Spinal cord (tissue), 10 donors: ENCODE results near the gene WBP11. TPM values are rescaled to one million over a fixed set of nuclear protein-coding genes. Genes with fewer than 3 reads are reported as not detected.

Source experiments
- DNase-seq, 6 donors: peaks; one replicate each; pipeline versions ENCODE4 v3.0.0 to v3.0.0-alpha.2; 2013 to 2015; ENCODE audit warnings: low spot score in 6 of 6, low read depth in 4 of 6
- H3K27ac ChIP-seq: one replicate; pipeline ENCODE4 v1.5.1; 2013; ENCODE audit warnings: low read depth, low read length, control low read depth
- H3K27me3 ChIP-seq: one replicate; pipeline ENCODE4 v1.6.1; 2013; ENCODE audit warnings: low read length; ENCODE audit not compliant: control insufficient read depth, insufficient read depth
- H3K36me3 ChIP-seq: one replicate; pipeline ENCODE4 v1.6.1; 2013; ENCODE audit warnings: low read length; ENCODE audit not compliant: control insufficient read depth, insufficient read depth
- H3K4me1 ChIP-seq: one replicate; pipeline ENCODE4 v1.6.1; 2013; ENCODE audit warnings: low read length; ENCODE audit not compliant: control insufficient read depth, insufficient read depth
- H3K4me3 ChIP-seq: one replicate; pipeline ENCODE4 v1.5.1; 2013; ENCODE audit warnings: low read depth, low read length, control low read depth
- H3K9me3 ChIP-seq: one replicate; pipeline ENCODE4 v1.6.1; 2013; ENCODE audit warnings: low read length; ENCODE audit not compliant: control insufficient read depth, insufficient read depth
- WGBS: methylation state at CpG from one replicate; pipeline ENCODE4 v1.1.5; 2013; ENCODE audit warnings: missing lambda C conversion rate; ENCODE audit not compliant: insufficient coverage; 5-methylcytosine and 5-hydroxymethylcytosine counted together
- polyA plus RNA-seq, 2 donors: library from polyadenylated mRNA; unstranded; fragments of 120-200 nt; gene quantifications; one replicate each; pipeline ENCODE4 v1.2.1, GENCODE V29; 2013; ENCODE audit not compliant: insufficient read length in 2 of 2
- total RNA-seq, 2 donors: library from RNA; depleted of rRNA in 1 of 2; stranded (reverse); fragments of 120-200 nt in 1 of 2; fragments of >200 nt in 1 of 2; gene quantifications; one replicate each; pipeline versions ENCODE4 v1.2.3 to v1.2.4, GENCODE V29; 2013 to 2014
- donor health status: healthy.

The WBP11 gene
- total and polyA plus RNA-seq, 4 donors, result 19.3 to 86.2 (median 50.7) TPM

- H3K4me1 ChIP-seq, result no peaks in the 10 kb centered on the region
- no peak within 1 kb of the TSS for H3K4me3 ChIP-seq
- H3K9me3 ChIP-seq, result no peaks in the 10 kb centered on the region
- H3K27ac ChIP-seq, result no peak within 1 kb of the TSS
- DNase-seq, result no peak
- no peaks in the 10 kb centered on the region for H3K36me3 ChIP-seq
- 86% methylated on average over 7 of the region's 10 CpGs for WGBS
- H3K27me3 ChIP-seq, result no peaks in the 10 kb centered on the region
Observed at GRCh38 chr12:14843425-14843887, 40.2 kb upstream of the WBP11 start, which contains the start of gene ART4. Gene ART4 (minus strand): TSS chr12:14843526. CDS start chr12:14843113, 413 bp downstream.

- no peak for DNase-seq
- Histone ChIP-seq H3K36me3 (no peaks in the 10 kb centered on the region), H3K27ac (no peak overlapping the region), H3K27me3 (no peaks in the 10 kb centered on the region), H3K4me1 (no peaks in the 10 kb centered on the region), H3K4me3 (no peak overlapping the region), H3K9me3 (no peaks in the 10 kb centered on the region)
- WGBS, result no CpG with 5 or more reads among the region's 3 CpGs
Observed at GRCh38 chr12:14842315-14842714, 39.0 kb upstream of the WBP11 start.

- Histone ChIP-seq H3K9me3 (no peaks in the 10 kb centered on the region), H3K27me3 (no peaks in the 10 kb centered on the region), H3K4me1 (no peaks in the 10 kb centered on the region), H3K27ac (no peak overlapping the region), H3K36me3 (no peaks in the 10 kb centered on the region), H3K4me3 (no peak overlapping the region)
- 95% methylated on average over 2 of the region's 3 CpGs for whole genome bisulfite sequencing
- DNase-seq, result no peak
Observed at GRCh38 chr12:14841761-14842160, 38.5 kb upstream of the WBP11 start.

- WGBS, result 100% methylated on average over 1 of the region's 4 CpGs
- Histone ChIP-seq H3K27ac (no peak overlapping the region), H3K9me3 (no peaks in the 10 kb centered on the region), H3K36me3 (no peaks in the 10 kb centered on the region), H3K27me3 (no peaks in the 10 kb centered on the region), H3K4me1 (no peaks in the 10 kb centered on the region), H3K4me3 (no peak overlapping the region)
- DNase-seq, result no peak
Observed at GRCh38 chr12:14840616-14841015, 37.3 kb upstream of the WBP11 start.

- WGBS, result no CpG with 5 or more reads among the region's 1 CpG
- no peak for DNase-seq
- Histone ChIP-seq H3K4me3 (no peak overlapping the region), H3K36me3 (no peaks in the 10 kb centered on the region), H3K27ac (no peak overlapping the region), H3K9me3 (no peaks in the 10 kb centered on the region), H3K4me1 (no peaks in the 10 kb centered on the region), H3K27me3 (no peaks in the 10 kb centered on the region)
Observed at GRCh38 chr12:14839262-14839661, 36.0 kb upstream of the WBP11 start.

- Histone ChIP-seq H3K36me3 (no peaks in the 10 kb centered on the region), H3K27me3 (no peaks in the 10 kb centered on the region), H3K4me3 (no peak overlapping the region), H3K4me1 (no peaks in the 10 kb centered on the region), H3K27ac (no peak overlapping the region), H3K9me3 (no peaks in the 10 kb centered on the region)
- DNase-seq, result no peak
- 92% methylated on average over 5 of the region's 7 CpGs for WGBS
Observed at GRCh38 chr12:14836336-14837210, 33.3 kb upstream of the WBP11 start.

- no peaks in the 10 kb centered on the region for H3K36me3 ChIP-seq
- H3K4me1 ChIP-seq, result no peaks in the 10 kb centered on the region
- H3K9me3 ChIP-seq, result no peaks in the 10 kb centered on the region
- peak in 2 of 6 donors; percentile 58 for DNase-seq
- peak overlapping the region; percentile 41 for H3K27ac ChIP-seq
- H3K27me3 ChIP-seq, result no peaks in the 10 kb centered on the region
- no peak overlapping the region for H3K4me3 ChIP-seq
Observed at GRCh38 chr12:14834509-14834908, 31.2 kb upstream of the WBP11 start.

- Histone ChIP-seq H3K27ac (peak overlapping the region; percentile 41), H3K4me1 (no peaks in the 10 kb centered on the region), H3K4me3 (no peak overlapping the region), H3K27me3 (no peaks in the 10 kb centered on the region), H3K36me3 (no peaks in the 10 kb centered on the region), H3K9me3 (no peaks in the 10 kb centered on the region)
- WGBS, result no CpG with 5 or more reads among the region's 1 CpG
- DNase-seq, result no peak
Observed at GRCh38 chr12:14833952-14834351, 30.7 kb upstream of the WBP11 start.

GRCh38 chr12:14833336-14833735, 30.1 kb upstream of the WBP11 start:
- H3K4me3 ChIP-seq, result no peak overlapping the region
- DNase-seq, result no peak
- H3K9me3 ChIP-seq, result no peaks in the 10 kb centered on the region
- no peaks in the 10 kb centered on the region for H3K36me3 ChIP-seq
- no peaks in the 10 kb centered on the region for H3K4me1 ChIP-seq
- H3K27me3 ChIP-seq, result no peaks in the 10 kb centered on the region
- WGBS, result 100% methylated on average over 1 of the region's 3 CpGs
- peak overlapping the region; percentile 41 for H3K27ac ChIP-seq

GRCh38 chr12:14828892-14829291, 25.6 kb upstream of the WBP11 start:
- Histone ChIP-seq H3K27me3 (no peaks in the 10 kb centered on the region), H3K27ac (no peak overlapping the region), H3K9me3 (peaks cover 1% of the 10 kb centered on the region), H3K4me3 (no peak overlapping the region), H3K4me1 (no peaks in the 10 kb centered on the region), H3K36me3 (no peaks in the 10 kb centered on the region)
- DNase-seq, result no peak
